Activated CD8-positive, alpha-beta T cell treated with anti-CD3 and anti-CD28 coated beads for 36 hours (primary cell): Measurements from ENCODE around the gene KIAA0319L. TPM values are rescaled to one million over a fixed set of nuclear protein-coding genes. Genes with fewer than 3 reads are reported as not detected.
A peak's percentile ranks its signal among the peaks of the same experiment; 100 is the strongest.

Experiments
- ATAC-seq: fragments of 200-7000 bp; cut with Tn5 transposase; one replicate; pipeline ENCODE4 v1.10.0; 2021; ENCODE audit warnings: mild to moderate bottlenecking, moderate library complexity
- CTCF ChIA-PET: fragments of 350-600 bp; sonication (Branson Sonifier 250); formaldehyde crosslinking; loops from one replicate; lab custom pipeline; 2021; ENCODE audit warnings: antibody characterized with exemption; lab: Charles Lee
- POLR2A ChIA-PET: fragments of 350-600 bp; sonication (Branson Sonifier 250); formaldehyde crosslinking; loops from one replicate; lab custom pipeline; 2021; ENCODE audit warnings: antibody characterized with exemption; lab: Charles Lee
- DNase-seq: peaks from one replicate; pipeline ENCODE4 v3.0.0-alpha.2; 2020
- H3K27ac Mint-ChIP-seq: one replicate; pipeline ENCODE4 v1.8.0; 2021; ENCODE audit warnings: mild to moderate bottlenecking, mixed read lengths
- H3K27me3 Mint-ChIP-seq: one replicate; pipeline ENCODE4 v1.8.0; 2021; ENCODE audit warnings: mixed read lengths
- H3K36me3 Mint-ChIP-seq: one replicate; pipeline ENCODE4 v1.8.0; 2021; ENCODE audit warnings: low read depth, mixed read lengths
- H3K4me1 Mint-ChIP-seq: one replicate; pipeline ENCODE4 v1.8.0; 2021; ENCODE audit warnings: low read depth, mixed read lengths
- H3K4me3 Mint-ChIP-seq: one replicate; pipeline ENCODE4 v1.8.0; 2021; ENCODE audit warnings: mild to moderate bottlenecking, moderate library complexity, mixed read lengths
- H3K9me3 Mint-ChIP-seq: one replicate; pipeline ENCODE4 v1.8.0; 2021; ENCODE audit warnings: mixed read lengths
- CTCF ChIP-seq: fragments of 200-600 bp; IDR thresholded peaks from one replicate; pipeline ENCODE4 v1.8.0; 2022; ENCODE audit warnings: antibody characterized with exemption, mild to moderate bottlenecking
- intact Hi-C: fragments of 100-400 bp; cut with micrococcal nuclease; formaldehyde crosslinking; loops from one replicate; pipeline ENCODE4 v1.10.0; 2022
- total RNA-seq, 2 experiments: library from RNA; stranded (reverse); gene quantifications; one replicate each; pipeline ENCODE4 v1.2.3, GENCODE V29; 2021

The KIAA0319L gene
- total RNA-seq = 10 to 100 TPM; 22.8 to 30.9 TPM

GRCh38 chr1:35557118-35557610 lies at the start of gene KIAA0319L:
TSS of gene KIAA0319L (minus strand) at chr1:35557403. CDS start at chr1:35554491, 2,912 bp downstream.
- Mint-ChIP-seq H3K4me1 (peaks cover 46% of the 10 kb centered on the region), H3K9me3 (no peaks in the 10 kb centered on the region), H3K36me3 (peaks cover 13% of the 10 kb centered on the region), H3K4me3 (peak within 1 kb of the TSS; percentile 92), H3K27ac (peak within 1 kb of the TSS; percentile 96), H3K27me3 (no peaks in the 10 kb centered on the region)
- no peak for TF ChIP-seq CTCF
- ATAC-seq (peak; percentile 76), DNase-seq (no peak)
- intact Hi-C loops = loop anchor here (10.0 kb wide), 1 partner anchor 362 kb away; the partner anchor contains the start of gene SFPQ
- ChIA-PET POLR2A (interaction anchor here (0.7 to 2.8 kb wide), 13 partner anchors 11 to 364 kb away, joined by 3 to 10 read pairs (median 4); partner anchors contain the start of gene SFPQ), CTCF (interaction anchor here (0.9 to 9.7 kb wide), 5 partner anchors 12 to 170 kb away, joined by 3 to 105 read pairs (median 4); no protein-coding TSS in a partner anchor)

DNA sequence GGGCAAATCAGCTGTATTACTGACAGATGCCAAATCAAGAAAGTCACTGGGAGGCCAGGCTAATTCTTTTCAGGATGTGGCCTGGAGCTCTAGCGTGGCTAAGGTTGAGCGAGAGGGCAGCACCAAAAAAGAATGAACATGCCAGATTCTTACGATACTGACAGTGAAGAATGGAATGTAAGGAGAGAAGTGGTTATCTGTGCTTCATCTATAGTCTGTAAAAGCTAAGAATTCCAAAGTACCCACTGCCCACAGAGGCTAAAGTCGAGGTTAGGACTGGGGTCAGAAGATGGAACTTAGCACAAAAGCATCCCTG lies 48.6 kb upstream of the KIAA0319L start:
- TF ChIP-seq CTCF = no peak
- ChIA-PET POLR2A (interaction anchor here (1.1 kb wide), 1 partner anchor 9 kb away, joined by 3 read pairs; no protein-coding TSS in a partner anchor), CTCF (interaction anchor here (1.1 to 1.6 kb wide), 4 partner anchors 34 to 121 kb away, joined by 3 to 4 read pairs (median 4); no protein-coding TSS in a partner anchor)
- intact Hi-C loops = no loop called here
- Mint-ChIP-seq H3K9me3 (no peaks in the 10 kb centered on the region), H3K27ac (no peak overlapping the region), H3K36me3 (peaks cover 36% of the 10 kb centered on the region), H3K27me3 (no peaks in the 10 kb centered on the region), H3K4me3 (no peak overlapping the region), H3K4me1 (no peaks in the 10 kb centered on the region)
- ATAC-seq (no peak), DNase-seq (no peak)

- POLR2A ChIA-PET = interaction anchor here (1.1 kb wide), 1 partner anchor 10 kb away, joined by 3 read pairs; no protein-coding TSS in a partner anchor
- no peak for ATAC-seq
- Mint-ChIP-seq H3K4me1 (no peaks in the 10 kb centered on the region), H3K4me3 (no peak overlapping the region), H3K27ac (no peak overlapping the region), H3K27me3 (no peaks in the 10 kb centered on the region), H3K36me3 (peaks cover 38% of the 10 kb centered on the region), H3K9me3 (no peaks in the 10 kb centered on the region)
- DNase-seq = no peak
- intact Hi-C loops = no loop called here
- no peak for TF ChIP-seq CTCF
- CTCF ChIA-PET = interaction anchor here (1.1 to 1.6 kb wide), 4 partner anchors 34 to 122 kb away, joined by 3 to 4 read pairs (median 4); no protein-coding TSS in a partner anchor
Observed at GRCh38 chr1:35605071-35605866, 48.1 kb upstream of the KIAA0319L start.

DNA sequence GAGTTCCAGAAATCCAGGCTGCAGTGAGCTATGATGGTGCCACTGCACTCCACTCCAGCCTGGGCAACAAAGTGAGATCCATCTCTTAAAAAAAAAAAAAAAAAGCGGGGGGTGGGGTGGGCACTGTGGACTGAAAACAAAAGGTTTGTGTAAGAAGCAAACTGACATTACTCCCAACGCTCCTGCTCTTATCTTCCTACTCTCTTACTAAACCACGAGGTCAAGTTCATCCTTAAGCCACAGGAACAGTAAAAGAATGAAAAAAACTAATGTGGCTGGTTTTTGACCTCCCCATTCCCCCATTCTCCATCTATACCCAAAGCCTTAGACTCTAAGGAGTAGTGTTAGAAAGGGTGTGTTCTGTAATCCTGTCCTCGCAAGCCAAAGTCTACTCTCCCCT lies 46.7 kb upstream of the KIAA0319L start:
- peaks cover 34% of the 10 kb centered on the region for H3K36me3 Mint-ChIP-seq
- TF ChIP-seq CTCF = no peak
- H3K27ac Mint-ChIP-seq = no peak overlapping the region
- no peak for ATAC-seq
- CTCF ChIA-PET = interaction anchor here (0.7 kb wide), 1 partner anchor 123 kb away, joined by 3 read pairs; no protein-coding TSS in a partner anchor
- no peaks in the 10 kb centered on the region for H3K27me3 Mint-ChIP-seq
- intact Hi-C loops = no loop called here
- no peak overlapping the region for H3K4me3 Mint-ChIP-seq
- H3K9me3 Mint-ChIP-seq = no peaks in the 10 kb centered on the region
- no peaks in the 10 kb centered on the region for H3K4me1 Mint-ChIP-seq
- no peak for DNase-seq
- POLR2A ChIA-PET = interaction anchor here (0.9 kb wide), 1 partner anchor 19 kb away, joined by 6 read pairs; no protein-coding TSS in a partner anchor
